ENCODE results near the gene PYDC2. TPM values are rescaled to one million over a fixed set of nuclear protein-coding genes. Genes with fewer than 3 reads are reported as not detected.

The PYDC2 gene
- total and polyA plus RNA-seq, 2 of the 8 experiments (the other 6 are each of a cell fraction or from before 2014, with no cell fraction given), result not detected

GRCh38 chr3:191509078-191509477, 48.1 kb downstream of the PYDC2 start:
- peaks cover 0 to 4% (median 0%) of the 10 kb centered on the region in 4 experiments; a peak in 1 of 7 replicates for H3K4me1 ChIP-seq (replicated peaks in 1 of 4; ENCODE audit: control insufficient read depth in 3 of 4, insufficient read depth in 4 of 4, low read length in 3 of 4)
- no peaks in the 10 kb centered on the region for H3K36me3 ChIP-seq (ENCODE audit: control insufficient read depth in 2 of 4, insufficient read depth in 4 of 4, low read length in 3 of 4)
- no peak overlapping the region for H3K9ac ChIP-seq (replicated peaks in 1 of 4; ENCODE audit: extremely low read depth in 1 of 4, low read depth in 3 of 4, low read length in 3 of 4)
- H2BK20ac ChIP-seq (ENCODE audit: low read length), result no peak overlapping the region
- no peak overlapping the region for H4K5ac ChIP-seq (ENCODE audit: insufficient read length, low read depth, low read length)
- FAIRE-seq (no peak), DNase-seq (ENCODE audit: low read depth in 1 of 2, low spot score in 2 of 2) (no peak)
- H3K27me3 ChIP-seq (replicated peaks in 1 of 4; ENCODE audit: control insufficient read depth in 3 of 4, extremely low read depth in 1 of 4, insufficient read depth in 3 of 4, low read length in 3 of 4), result no peaks in the 10 kb centered on the region
- H3K56ac ChIP-seq (replicated peaks; ENCODE audit: insufficient read length, low read depth, low read length), result no peak overlapping the region
- ChIA-PET POLR2A (ENCODE audit: partially characterized antibody) (no interaction called here), CTCF (ENCODE audit: partially characterized antibody) (no interaction called here)
- H3K79me1 ChIP-seq (ENCODE audit: low read depth, low read length), result no peaks in the 10 kb centered on the region
- H3K4ac ChIP-seq (replicated peaks; ENCODE audit: insufficient read length, low read depth, low read length), result no peak overlapping the region
- H2BK15ac ChIP-seq (ENCODE audit: low read length), result no peak overlapping the region
- no peak overlapping the region for H3K23ac ChIP-seq (ENCODE audit: insufficient read length)
- no peak overlapping the region for H3K27ac ChIP-seq (ENCODE audit: low read depth, low read length)
- no peaks in the 10 kb centered on the region for H4K20me1 ChIP-seq (replicated peaks in 1 of 2; ENCODE audit: control insufficient read depth in 1 of 2, insufficient read depth in 2 of 2, low read length in 2 of 2)
- H3K23me2 ChIP-seq (ENCODE audit: low read depth, low read length), result no peaks in the 10 kb centered on the region
- no peak overlapping the region for H4K8ac ChIP-seq (ENCODE audit: extremely low read depth, insufficient read depth, low read length)
- WGBS, 2 experiments (ENCODE audit: extremely low coverage in 1 of 2, insufficient coverage in 1 of 2, insufficient read length in 1 of 2, insufficient replicate concordance in 2 of 2, low coverage in 1 of 2, low lambda C conversion rate in 2 of 2, missing lambda C conversion rate in 1 of 2), result 96% methylated on average over 2 of the region's 2 CpGs; no CpG with 5 or more reads in 1 of the 2 experiments
- H3K4me2 ChIP-seq (ENCODE audit: insufficient read depth in 1 of 2, low read depth in 2 of 2, low read length in 2 of 2), result no peak overlapping the region
- H3K18ac ChIP-seq (ENCODE audit: extremely low read depth, low read length), result no peak overlapping the region
- H4K91ac ChIP-seq (replicated peaks; ENCODE audit: insufficient read length, low read length), result no peak overlapping the region
- H2BK120ac ChIP-seq (replicated peaks; ENCODE audit: low read depth, low read length), result no peak overlapping the region
- no peak overlapping the region for H3K14ac ChIP-seq (ENCODE audit: insufficient read length)
- H3K4me3 ChIP-seq (ENCODE audit: extremely low read depth in 1 of 4, insufficient read depth in 2 of 4, low read depth in 3 of 4, low read length in 4 of 4), result no peak overlapping the region
- H2AK5ac ChIP-seq (ENCODE audit: low read depth, low read length), result no peak overlapping the region
- no peak overlapping the region for H2AFZ ChIP-seq (ENCODE audit: low read length)
- no peaks in the 10 kb centered on the region for H3K9me3 ChIP-seq (ENCODE audit: insufficient read depth in 2 of 2, low read depth in 1 of 2, low read length in 1 of 2)
- H2BK12ac ChIP-seq (ENCODE audit: low read depth, low read length), result no peak overlapping the region
- no peaks in the 10 kb centered on the region for H3K79me2 ChIP-seq (ENCODE audit: control insufficient read depth in 1 of 2, insufficient read depth in 2 of 2, low read length in 2 of 2)
- no peak overlapping the region for H2BK5ac ChIP-seq (ENCODE audit: low read depth, low read length)
- no peak for TF ChIP-seq USF2 (IDR thresholded peaks at IDR 0.05; ENCODE audit: low read length)
- no peak for TF ChIP-seq EP300 (IDR thresholded peaks at IDR 0.05; ENCODE audit: borderline replicate concordance in 1 of 2, low read depth in 2 of 2, low read length in 2 of 2)
- TF ChIP-seq HDAC2 (IDR thresholded peaks at IDR 0.05; ENCODE audit: borderline replicate concordance in 1 of 2, low read depth in 2 of 2, low read length in 2 of 2), result no peak
- TF ChIP-seq NRF1 (IDR thresholded peaks at IDR 0.05; ENCODE audit: low read depth, low read length), result no peak
- TF ChIP-seq POLR2AphosphoS5 (IDR thresholded peaks at IDR 0.05; ENCODE audit: low read depth, low read length), result no peak
- no peak for TF ChIP-seq CEBPB (IDR thresholded peaks at IDR 0.05; ENCODE audit: low read depth, low read length)
- no peak for TF ChIP-seq EZH2 (IDR thresholded peaks at IDR 0.05; ENCODE audit: low read depth, low read length, severe bottlenecking)
- no peak for TF ChIP-seq TEAD4 (IDR thresholded peaks at IDR 0.05; ENCODE audit: low read depth, low read length)
- TF ChIP-seq SUZ12 (IDR thresholded peaks at IDR 0.05; ENCODE audit: low read length), result no peak
- no peak for TF ChIP-seq SP4 (IDR thresholded peaks at IDR 0.05; ENCODE audit: low read length)
- TF ChIP-seq, protein P1, sequence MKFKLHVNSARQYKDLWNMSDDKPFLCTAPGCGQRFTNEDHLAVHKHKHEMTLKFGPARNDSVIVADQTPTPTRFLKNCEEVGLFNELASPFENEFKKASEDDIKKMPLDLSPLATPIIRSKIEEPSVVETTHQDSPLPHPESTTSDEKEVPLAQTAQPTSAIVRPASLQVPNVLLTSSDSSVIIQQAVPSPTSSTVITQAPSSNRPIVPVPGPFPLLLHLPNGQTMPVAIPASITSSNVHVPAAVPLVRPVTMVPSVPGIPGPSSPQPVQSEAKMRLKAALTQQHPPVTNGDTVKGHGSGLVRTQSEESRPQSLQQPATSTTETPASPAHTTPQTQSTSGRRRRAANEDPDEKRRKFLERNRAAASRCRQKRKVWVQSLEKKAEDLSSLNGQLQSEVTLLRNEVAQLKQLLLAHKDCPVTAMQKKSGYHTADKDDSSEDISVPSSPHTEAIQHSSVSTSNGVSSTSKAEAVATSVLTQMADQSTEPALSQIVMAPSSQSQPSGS (IDR thresholded peaks at IDR 0.05; ENCODE audit: low read length), result no peak

Data from H1 (cell line).